Heart left ventricle (tissue), 16 donors: Measurements from ENCODE around the gene RPL18A. TPM values are rescaled to one million over a fixed set of nuclear protein-coding genes. Genes with fewer than 3 reads are reported as not detected.

Experiments
- ATAC-seq, 4 donors: fragments of 200-7000 bp; cut with Tn5 transposase; one replicate each; pipeline ENCODE4 v1.9.1; 2020 to 2022; ENCODE audit warnings: moderate library complexity in 4 of 4, mild to moderate bottlenecking in 3 of 4, moderate number of reproducible peaks in 1 of 4
- DNase-seq, 5 donors: peaks; one replicate each; pipeline ENCODE4 v3.0.0-alpha.2; 2020
- H3K27ac ChIP-seq, 12 donors: fragments of 200-600 bp; sonication (generic) in 4 of 12; one replicate each; pipeline versions ENCODE4 v1.5.0 to v1.8.0; 2016 to 2022; ENCODE audit warnings: mild to moderate bottlenecking in 2 of 12
- H3K27me3 ChIP-seq, 9 donors: fragments of 200-600 bp; sonication (generic) in 2 of 9; one replicate each; pipeline versions ENCODE4 v1.5.1 to v1.8.0; 2016 to 2022; ENCODE audit warnings: mild to moderate bottlenecking in 3 of 9
- H3K36me3 ChIP-seq, 9 donors: fragments of 200-600 bp; sonication (generic) in 2 of 9; one replicate each; pipeline versions ENCODE4 v1.5.0 to v1.8.0; 2018 to 2022; ENCODE audit warnings: mild to moderate bottlenecking in 2 of 9
- H3K4me1 ChIP-seq, 12 donors: fragments of 200-600 bp; sonication (generic) in 4 of 12; one replicate each; pipeline versions ENCODE4 v1.5.0 to v1.8.0; 2016 to 2022; ENCODE audit warnings: mild to moderate bottlenecking in 3 of 12
- H3K4me3 ChIP-seq, 12 donors: fragments of 200-600 bp; sonication (generic) in 4 of 12; one replicate each; pipeline versions ENCODE4 v1.5.0 to v1.8.0; 2017 to 2022; ENCODE audit warnings: mild to moderate bottlenecking in 9 of 12, moderate library complexity in 4 of 12
- H3K9me3 ChIP-seq, 12 donors: fragments of 200-600 bp; sonication (generic) in 4 of 12; one replicate each; pipeline versions ENCODE4 v1.5.0 to v1.8.0; 2016 to 2022; ENCODE audit warnings: mild to moderate bottlenecking in 1 of 12
- CTCF ChIP-seq, 12 donors: fragments of 200-600 bp; sonication (generic) in 4 of 12; IDR thresholded peaks; one replicate each; pipeline versions ENCODE4 v1.5.0 to v1.8.0; 2018 to 2022; ENCODE audit warnings: antibody characterized with exemption in 12 of 12, mild to moderate bottlenecking in 5 of 12
- POLR2A ChIP-seq, 2 donors: fragments of 450-650 bp; IDR thresholded peaks; one replicate each; pipeline ENCODE4 v1.6.1; 2017; ENCODE audit warnings: antibody characterized with exemption in 2 of 2, mild to moderate bottlenecking in 2 of 2, moderate library complexity in 2 of 2
- whole genome bisulfite sequencing, 4 donors: extraction: QIAGEN DNeasy Blood & Tissue Kit in 2 of 4; methylation state at CpG; one replicate each; pipeline versions ENCODE4 v1.1.5 to v1.1.7; 2013 to 2018; 5-methylcytosine and 5-hydroxymethylcytosine counted together
- intact Hi-C, 10 donors: fragments of 100-400 bp; cut with DNase I; formaldehyde crosslinking; loops; one replicate each; pipeline versions ENCODE4 v1.11.1 to v1.14.2; 2022
- polyA plus RNA-seq, 2 donors: library from polyadenylated mRNA; stranded (reverse); fragments of 200-250 nt; gene quantifications; one replicate each; pipeline ENCODE4 v1.2.3, GENCODE V29; 2013
- total RNA-seq, 9 donors: library from RNA; depleted of rRNA in 2 of 9; stranded (reverse); fragments of >200 nt in 2 of 9; fragmentation: NEBNext Ultra II Directional in 3 of 9; extraction: Animal tissue kit (Norgen Biotek cat#: 25700) in 3 of 9; gene quantifications; one replicate each; pipeline versions ENCODE4 v1.1.0 to v1.2.4, GENCODE V29; 2016 to 2023
- donor health status: ischemic (EF 13 %, LVEDD 7.1; RV severe dilation, severe dysfunction).
- donor health status: healthy with polysubstance abuse.
- donor health status: DM: no; HTN: yes; CAD: no.
- donor health status: DM: no; HTN: no; CAD: no.
- donor health status: ischemic (EF 25% LVEDD 6.9; RV normal size, moderate dysfunction).
- donor health status: ischemic (EF 25% LVEDD 5.7; RV mildly dilated, moderate dysfunction).
- donor health status: healthy.
- donor health status: DM: yes; HTN: yes; CAD: no.
- donor health status: ischemic (EF 35%, LVEDD 5.7; RV mildly dilated, moderate dysfunction).
- donor health status: nonischemic (EF 11% LVEDD 7.7; RV severe dilation, severe dysfunction).
- donor health status: DM: yes; HTN: yes; CAD: no.
- donor health status: PGD.
- donor health status: ischemic (EF 29% LVEDD 5.4; RV normal size, mild dysfunction).
- donor health status: nonischemic (EF 23%, LVEDD 6.1; RV moderate dilation, normal function).

RPL18A gene
- total and polyA plus RNA-seq, 11 donors, result 566 to 2,031 (median 765) TPM

- ATAC-seq, result no peak
- TF ChIP-seq POLR2A (IDR thresholded peaks at IDR 0.05) (no peak), CTCF (IDR thresholded peaks at IDR 0.05) (no peak)
- Histone ChIP-seq H3K27ac (no peak overlapping the region), H3K4me3 (peak overlapping the region in 1 of 12 donors; percentile 19), H3K9me3 (no peaks in the 10 kb centered on the region), H3K27me3 (peaks cover 0 to 35% (median 8%) of the 10 kb centered on the region in 9 donors), H3K4me1 (peaks cover 0 to 16% (median 0%) of the 10 kb centered on the region in 12 donors), H3K36me3 (peaks cover 0 to 77% (median 0%) of the 10 kb centered on the region in 9 donors)
- 42 to 65% (median 50%) methylated on average over 23 to 25 of the region's 25 CpGs for WGBS, 4 donors
- DNase-seq, result no peak
- intact Hi-C loops, result no loop called here
Observed at GRCh38 chr19:17831419-17831888, 28.3 kb upstream of the RPL18A start.

- 86 to 88% (median 87%) methylated on average over 7 to 17 of the region's 17 CpGs for WGBS, 4 donors
- Histone ChIP-seq H3K27me3 (peaks cover 0 to 35% (median 8%) of the 10 kb centered on the region in 9 donors), H3K4me1 (peaks cover 0 to 16% (median 0%) of the 10 kb centered on the region in 12 donors), H3K4me3 (no peak overlapping the region), H3K36me3 (peaks cover 0 to 82% (median 0%) of the 10 kb centered on the region in 9 donors), H3K9me3 (no peaks in the 10 kb centered on the region), H3K27ac (no peak overlapping the region)
- intact Hi-C loops, result no loop called here
- ATAC-seq (no peak), DNase-seq (no peak)
- TF ChIP-seq POLR2A (IDR thresholded peaks at IDR 0.05) (no peak), CTCF (IDR thresholded peaks at IDR 0.05) (no peak)
Observed at GRCh38 chr19:17832443-17833208, 27.1 kb upstream of the RPL18A start.

- intact Hi-C loops, result no loop called here
- 61 to 81% (median 79%) methylated on average over 16 to 27 of the region's 27 CpGs for WGBS, 4 donors
- DNase-seq, result no peak
- no peak for ATAC-seq
- Histone ChIP-seq H3K27ac (no peak overlapping the region), H3K4me3 (no peak overlapping the region), H3K27me3 (peaks cover 0 to 30% (median 6%) of the 10 kb centered on the region in 9 donors), H3K36me3 (peaks cover 0 to 91% (median 0%) of the 10 kb centered on the region in 9 donors), H3K4me1 (peaks cover 0 to 16% (median 0%) of the 10 kb centered on the region in 12 donors), H3K9me3 (no peaks in the 10 kb centered on the region)
- TF ChIP-seq POLR2A (IDR thresholded peaks at IDR 0.05) (no peak), CTCF (IDR thresholded peaks at IDR 0.05) (no peak)
Observed at GRCh38 chr19:17834350-17835181, 25.1 kb upstream of the RPL18A start.
